ENCODE measurements around the gene ZNHIT3. TPM values are rescaled to one million over a fixed set of nuclear protein-coding genes. Genes with fewer than 3 reads are reported as not detected.
"Not testable (repeated sequence)": the region's sequence is repeated elsewhere in the genome, so short reads cannot be mapped to it uniquely, and the experiment has no call there.

ZNHIT3 gene
- total RNA-seq, 2 donors from 2014 or later: 47.4 to 62.3 TPM

- Mint-ChIP-seq H3K36me3 (no peaks in the 10 kb centered on the region), H3K9me3 (no peaks in the 10 kb centered on the region), H3K27ac (no peak overlapping the region)
- ATAC-seq: no peak
- peak in 1 of 2 donors; percentile 1 for DNase-seq (ENCODE audit: low spot score in 2 of 2)
Measured at GRCh38 chr17:36474571-36474970, 11.9 kb upstream of the ZNHIT3 start.

GRCh38 chr17:36475346-36475970 lies 11.0 kb upstream of the ZNHIT3 start:
- no peaks in the 10 kb centered on the region for H3K36me3 Mint-ChIP-seq
- DNase-seq (ENCODE audit: low spot score in 2 of 2) (peak in 1 of 2 donors; percentile 1), ATAC-seq (no peak)
- H3K9me3 Mint-ChIP-seq: no peaks in the 10 kb centered on the region
- H3K27ac Mint-ChIP-seq: no peak overlapping the region

DNA sequence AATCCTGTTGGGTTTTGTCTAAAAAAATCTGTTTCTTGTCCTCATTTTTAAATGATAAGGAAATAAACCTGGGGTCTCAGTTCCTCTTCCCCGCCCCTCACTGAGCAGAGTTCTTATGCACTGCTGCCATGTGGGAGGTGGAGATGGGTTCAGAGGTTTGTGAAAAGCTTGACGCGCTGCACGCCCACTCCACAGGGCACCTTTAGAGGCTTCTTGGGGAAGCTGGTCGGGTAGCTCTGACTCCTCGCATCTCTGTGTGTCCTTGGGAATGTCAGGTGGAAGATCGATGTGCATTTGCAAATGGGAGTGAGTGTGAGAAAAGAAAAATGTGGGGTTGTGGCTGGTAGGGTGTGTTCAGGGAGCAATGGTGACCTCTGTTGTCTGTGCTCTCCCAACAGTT lies 4.7 kb upstream of the ZNHIT3 start:
- Mint-ChIP-seq H3K9me3 (no peaks in the 10 kb centered on the region), H3K27ac (no peak overlapping the region), H3K36me3 (peaks cover 15 to 18% of the 10 kb centered on the region in 2 donors)
- DNase-seq (ENCODE audit: low spot score in 2 of 2) (no peak), ATAC-seq (no peak)

- ATAC-seq (peak; percentile 71 to 74), DNase-seq (ENCODE audit: low spot score in 2 of 2) (peak; percentile 83 to 95)
- H3K9me3 Mint-ChIP-seq: no peaks in the 10 kb centered on the region
- no peak overlapping the region for H3K27ac Mint-ChIP-seq
- peaks cover 18 to 21% of the 10 kb centered on the region in 2 donors for H3K36me3 Mint-ChIP-seq
Measured at GRCh38 chr17:36482611-36483504, 3.6 kb upstream of the ZNHIT3 start.

GRCh38 chr17:36484021-36484420 lies 2.5 kb upstream of the ZNHIT3 start:
- not testable (repeated sequence) for DNase-seq (ENCODE audit: low spot score in 2 of 2); H3K9me3 Mint-ChIP-seq; H3K27ac Mint-ChIP-seq; ATAC-seq
- H3K36me3 Mint-ChIP-seq: peaks cover 18 to 22% of the 10 kb centered on the region in 2 donors

DNA sequence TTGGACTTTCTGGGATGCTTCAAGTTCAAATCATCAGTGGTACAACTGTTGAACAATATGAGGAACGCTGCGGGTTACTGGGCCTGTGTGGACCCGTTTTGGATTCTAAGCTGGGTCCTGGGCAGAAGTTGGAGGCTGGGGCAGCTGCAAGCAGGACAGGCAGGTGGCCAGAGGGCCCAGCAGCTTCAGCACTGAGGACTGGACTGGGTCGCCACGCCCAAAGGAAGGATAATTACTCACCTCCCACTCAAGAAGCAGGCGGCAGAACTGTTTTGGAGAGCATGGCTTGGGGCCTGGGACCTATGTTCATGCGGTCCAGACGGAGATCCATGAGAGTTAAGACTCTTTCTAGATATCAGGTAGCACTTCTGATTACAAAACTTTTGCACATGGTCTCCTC lies 1.5 kb upstream of the ZNHIT3 start:
- DNase-seq (ENCODE audit: low spot score in 2 of 2) (no peak), ATAC-seq (no peak)
- Mint-ChIP-seq H3K9me3 (no peaks in the 10 kb centered on the region), H3K27ac (no peak overlapping the region), H3K36me3 (peaks cover 18 to 32% of the 10 kb centered on the region in 2 donors)

DNA sequence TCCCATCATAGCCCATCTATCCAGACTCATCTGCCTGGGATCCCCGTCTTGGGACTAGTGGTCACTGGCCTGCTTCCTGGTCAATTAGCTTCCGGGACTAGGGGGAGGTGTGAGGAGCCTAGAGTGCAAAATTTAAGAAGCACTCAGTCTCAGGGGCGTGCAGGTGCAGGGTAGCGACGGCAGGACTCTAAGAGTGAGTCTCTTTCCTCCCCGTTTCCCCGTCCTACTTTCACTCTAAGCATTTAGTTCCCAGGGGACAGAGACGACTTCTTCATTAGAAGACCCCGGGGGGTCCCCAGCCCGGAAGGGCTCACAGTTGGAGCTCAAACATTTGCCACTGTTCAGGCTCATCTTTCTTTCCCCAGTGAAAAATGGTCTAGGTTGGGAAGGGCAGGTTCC lies 677 bp upstream of the ZNHIT3 start:
- ATAC-seq: no peak
- Mint-ChIP-seq H3K9me3 (no peaks in the 10 kb centered on the region), H3K27ac (peak overlapping the region; percentile 94 to 100), H3K36me3 (peaks cover 18 to 36% of the 10 kb centered on the region in 2 donors)
- no peak for DNase-seq (ENCODE audit: low spot score in 2 of 2)

DNA sequence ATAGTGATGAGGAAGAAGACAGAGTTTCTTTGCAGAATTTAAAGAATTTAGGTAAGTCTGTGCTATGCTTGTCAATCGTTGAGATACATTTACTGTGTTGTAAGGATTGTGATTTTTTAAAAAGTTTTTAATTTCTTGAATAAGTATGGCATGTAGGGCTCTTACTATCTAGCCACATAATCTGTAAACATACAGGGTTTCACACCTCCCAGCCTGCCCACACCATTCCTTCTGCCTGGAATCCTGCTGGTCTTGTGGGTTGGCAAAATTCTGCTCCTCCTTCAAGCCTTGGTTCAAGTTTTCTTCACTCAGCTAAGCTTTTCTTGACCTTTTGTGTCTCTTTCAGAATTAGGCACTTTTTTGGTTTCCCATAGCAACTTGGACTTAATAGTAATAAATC lies 7.5 kb downstream of the ZNHIT3 start:
- ATAC-seq (no peak), DNase-seq (ENCODE audit: low spot score in 2 of 2) (no peak)
- H3K27ac Mint-ChIP-seq: no peak overlapping the region
- H3K36me3 Mint-ChIP-seq: peaks cover 3 to 24% of the 10 kb centered on the region in 2 donors
- H3K9me3 Mint-ChIP-seq: no peaks in the 10 kb centered on the region

GRCh38 chr17:36494674-36495073 lies 8.2 kb downstream of the ZNHIT3 start:
- ATAC-seq (no peak), DNase-seq (ENCODE audit: low spot score in 2 of 2) (no peak)
- Mint-ChIP-seq H3K9me3 (no peaks in the 10 kb centered on the region), H3K36me3 (peaks cover 6 to 17% of the 10 kb centered on the region in 2 donors), H3K27ac (peak overlapping the region in 1 of 2 donors; percentile 36)

DNA sequence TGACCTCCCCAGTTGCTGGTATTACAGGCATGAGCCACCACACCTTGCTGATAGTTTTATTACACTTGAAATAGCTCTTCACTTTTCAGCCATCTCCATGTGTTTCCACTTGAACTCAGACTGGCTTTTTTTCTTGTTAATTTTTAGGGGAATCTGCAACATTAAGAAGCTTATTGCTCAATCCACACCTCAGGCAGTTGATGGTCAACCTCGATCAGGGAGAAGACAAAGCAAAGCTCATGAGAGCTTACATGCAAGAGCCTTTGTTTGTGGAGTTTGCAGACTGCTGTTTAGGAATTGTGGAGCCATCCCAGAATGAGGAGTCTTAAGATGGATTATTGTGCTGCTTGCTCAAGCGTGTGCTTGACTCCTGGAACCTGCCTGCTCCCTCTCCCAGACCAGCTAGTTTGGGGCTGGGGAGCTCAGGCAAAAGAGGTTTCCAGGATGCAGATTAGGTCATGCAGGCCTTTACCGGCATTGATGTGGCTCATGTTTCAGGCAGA lies 8.6 kb downstream of the ZNHIT3 start:
- H3K9me3 Mint-ChIP-seq: no peaks in the 10 kb centered on the region
- H3K36me3 Mint-ChIP-seq: peaks cover 6 to 12% of the 10 kb centered on the region in 2 donors
- ATAC-seq: no peak
- peak overlapping the region in 1 of 2 donors; percentile 36 for H3K27ac Mint-ChIP-seq
- no peak for DNase-seq (ENCODE audit: low spot score in 2 of 2)

DNA sequence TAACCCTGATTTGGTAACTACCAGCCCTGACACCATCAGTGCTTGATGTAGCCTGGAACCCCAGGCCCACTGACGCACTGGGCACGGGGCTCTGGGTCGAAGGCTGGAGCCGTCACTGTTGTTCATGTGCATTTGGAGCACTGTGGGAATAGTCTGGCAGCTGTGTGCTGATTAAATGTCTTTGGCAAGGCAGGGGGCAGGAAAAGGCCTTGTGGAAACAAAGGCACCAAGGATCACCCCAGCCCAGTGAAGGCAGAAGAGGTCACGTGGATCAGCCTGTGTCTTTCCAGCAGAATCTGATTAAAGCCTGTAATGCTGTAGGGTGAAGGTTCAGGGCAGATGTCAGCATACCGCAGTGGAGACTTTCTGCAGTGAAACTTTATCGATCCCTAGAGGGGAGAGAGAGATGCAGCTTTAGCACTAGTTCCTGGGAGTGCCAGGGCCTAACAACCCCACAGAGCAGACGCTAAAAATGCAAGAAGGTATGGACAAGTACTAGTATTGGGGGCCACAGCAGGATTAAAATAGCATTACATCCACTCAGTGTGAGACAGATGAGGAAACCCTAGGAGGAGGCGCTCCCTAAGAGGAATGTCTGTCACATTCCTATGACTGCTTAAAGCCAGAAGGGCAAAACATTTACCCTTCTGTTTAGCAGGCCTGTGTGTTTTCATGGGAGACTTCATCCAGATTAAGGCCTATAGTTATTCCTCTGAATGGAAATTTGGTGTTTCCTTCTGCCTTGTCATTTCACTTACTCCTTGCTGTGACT lies 9.7 kb downstream of the ZNHIT3 start:
- peak overlapping the region; percentile 7 to 84 for H3K27ac Mint-ChIP-seq
- no peak for DNase-seq (ENCODE audit: low spot score in 2 of 2)
- no peaks in the 10 kb centered on the region for H3K9me3 Mint-ChIP-seq
- ATAC-seq: no peak
- peaks cover 6 to 9% of the 10 kb centered on the region in 2 donors for H3K36me3 Mint-ChIP-seq

DNA sequence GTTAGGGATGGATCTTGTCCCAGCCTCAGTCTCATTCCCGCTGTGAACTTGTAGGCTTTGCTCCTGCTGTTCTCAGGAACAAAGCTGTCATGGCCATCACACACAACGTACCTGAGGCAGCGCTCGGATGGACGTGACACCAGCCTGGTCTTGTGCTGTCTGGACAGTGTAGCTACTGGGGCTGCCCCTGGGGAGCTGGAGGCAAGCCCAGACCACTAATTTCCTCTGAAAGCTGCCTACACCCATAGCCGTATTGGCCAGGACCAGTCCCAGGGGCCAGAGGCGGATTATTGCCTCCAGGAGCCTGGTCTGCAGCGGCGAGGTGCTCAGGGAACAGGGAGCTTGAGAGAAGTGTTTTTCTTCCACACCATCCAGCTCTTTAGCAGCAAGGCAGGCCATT lies 11.7 kb downstream of the ZNHIT3 start:
- ATAC-seq: no peak
- H3K27ac Mint-ChIP-seq: no peak overlapping the region

DNA sequence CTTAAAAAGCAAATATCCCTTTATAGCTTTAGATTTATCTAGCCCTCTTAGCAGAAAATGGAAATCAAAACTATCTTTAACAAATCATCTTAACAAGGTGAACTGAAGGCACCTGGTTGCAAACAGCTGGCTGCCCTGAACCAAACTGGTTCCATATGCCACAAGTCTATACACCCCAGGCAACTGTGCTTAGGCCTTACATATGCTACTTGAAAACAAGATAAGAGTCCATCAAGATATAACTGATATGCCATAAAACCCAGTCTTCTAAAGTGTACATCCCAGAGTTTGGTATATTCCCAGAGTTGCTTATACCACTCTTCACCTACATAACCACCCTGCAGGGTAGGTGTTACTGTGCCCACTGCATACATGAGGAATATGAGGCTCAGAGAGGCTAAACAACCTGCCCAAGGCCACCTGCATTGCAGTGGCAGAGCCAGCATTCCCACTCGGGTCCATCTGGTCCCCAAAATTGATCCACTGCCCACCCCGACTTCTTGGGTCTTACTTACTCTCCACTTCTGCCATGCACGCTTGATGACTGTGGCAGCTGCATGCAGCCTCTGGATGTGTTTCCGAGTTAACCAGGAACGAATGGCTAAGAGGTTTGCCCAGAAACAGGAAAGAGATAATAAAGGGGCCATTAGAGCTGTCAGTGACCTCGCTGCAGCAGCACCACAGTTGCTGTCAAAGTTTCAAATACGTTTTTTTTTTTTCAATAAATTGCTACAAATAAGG lies 12.2 kb downstream of the ZNHIT3 start:
- H3K27ac Mint-ChIP-seq: no peak overlapping the region
- DNase-seq (ENCODE audit: low spot score in 2 of 2) (no peak), ATAC-seq (no peak)
- H3K9me3 Mint-ChIP-seq: no peaks in the 10 kb centered on the region
- H3K36me3 Mint-ChIP-seq: peaks cover 0 to 10% of the 10 kb centered on the region in 2 donors

More for the DNA sequence above, 11.7 kb downstream of the ZNHIT3 start:
- Mint-ChIP-seq H3K36me3 (peaks cover 0 to 6% of the 10 kb centered on the region in 2 donors), H3K9me3 (no peaks in the 10 kb centered on the region)
- no peak for DNase-seq (ENCODE audit: low spot score in 2 of 2)

- H3K9me3 Mint-ChIP-seq: no peaks in the 10 kb centered on the region
- peaks cover 0 to 23% of the 10 kb centered on the region in 2 donors for H3K36me3 Mint-ChIP-seq
- no peak for ATAC-seq
- peak overlapping the region in 1 of 2 donors; percentile 72 for H3K27ac Mint-ChIP-seq
- DNase-seq (ENCODE audit: low spot score in 2 of 2): no peak
Measured at GRCh38 chr17:36500745-36501225, 14.3 kb downstream of the ZNHIT3 start.

GRCh38 chr17:36501351-36501750 lies 14.9 kb downstream of the ZNHIT3 start:
- ATAC-seq (no peak), DNase-seq (ENCODE audit: low spot score in 2 of 2) (no peak)
- Mint-ChIP-seq H3K27ac (no peak overlapping the region), H3K9me3 (no peaks in the 10 kb centered on the region), H3K36me3 (peaks cover 0 to 28% of the 10 kb centered on the region in 2 donors)

GRCh38 chr17:36501963-36502362 lies 15.5 kb downstream of the ZNHIT3 start:
- H3K36me3 Mint-ChIP-seq: peaks cover 0 to 35% of the 10 kb centered on the region in 2 donors
- no peaks in the 10 kb centered on the region for H3K9me3 Mint-ChIP-seq
- ATAC-seq: no peak
- DNase-seq (ENCODE audit: low spot score in 2 of 2): no peak
- H3K27ac Mint-ChIP-seq: peak overlapping the region in 1 of 2 donors; percentile 94
